ENCODE measurements around the gene CERS6.

CERS6 gene

GRCh38 chr2:168753765-168754329, 297.8 kb downstream of the CERS6 start:
- no peak overlapping the region for H3K4me3 ChIP-seq (ENCODE audit: low read depth, low read length)
- DNase-seq (ENCODE audit: low read depth), result no peak
- TF ChIP-seq MYC (IDR thresholded peaks at IDR 0.05; ENCODE audit: low read depth, low read length), result no peak
- no peak for TF ChIP-seq POLR2A (IDR thresholded peaks at IDR 0.05; ENCODE audit: extremely low read depth, insufficient read length)
- TF ChIP-seq MAX (IDR thresholded peaks at IDR 0.05; ENCODE audit: low read depth, low read length), result no peak
- TF ChIP-seq CTCF (IDR thresholded peaks at IDR 0.05; ENCODE audit: low read depth, low read length), result no peak

- TF ChIP-seq MAX (IDR thresholded peaks at IDR 0.05; ENCODE audit: low read depth, low read length) (no peak), POLR2A (IDR thresholded peaks at IDR 0.05; ENCODE audit: extremely low read depth, insufficient read length) (no peak), MYC (IDR thresholded peaks at IDR 0.05; ENCODE audit: low read depth, low read length) (no peak), CTCF (IDR thresholded peaks at IDR 0.05; ENCODE audit: low read depth, low read length) (no peak)
Measured at GRCh38 chr2:168757223-168757622, 301.2 kb downstream of the CERS6 start.

GRCh38 chr2:168758970-168759820, 303.1 kb downstream of the CERS6 start:
- TF ChIP-seq POLR2A (IDR thresholded peaks at IDR 0.05; ENCODE audit: extremely low read depth, insufficient read length), result no peak
- TF ChIP-seq MYC (IDR thresholded peaks at IDR 0.05; ENCODE audit: low read depth, low read length), result no peak
- TF ChIP-seq CTCF (IDR thresholded peaks at IDR 0.05; ENCODE audit: low read depth, low read length), result peak; percentile 46
- TF ChIP-seq MAX (IDR thresholded peaks at IDR 0.05; ENCODE audit: low read depth, low read length), result no peak
- peak; percentile 56 for DNase-seq (ENCODE audit: low read depth)

More at GRCh38 chr2:168757223-168757622, 301.2 kb downstream of the CERS6 start:
- DNase-seq (ENCODE audit: low read depth), result no peak
- no peak overlapping the region for H3K4me3 ChIP-seq (ENCODE audit: low read depth, low read length)

GRCh38 chr2:168765401-168765800, 309.3 kb downstream of the CERS6 start:
- no peak for DNase-seq (ENCODE audit: low read depth)
- no peak overlapping the region for H3K4me3 ChIP-seq (ENCODE audit: low read depth, low read length)
- TF ChIP-seq POLR2A (IDR thresholded peaks at IDR 0.05; ENCODE audit: extremely low read depth, insufficient read length) (no peak), CTCF (IDR thresholded peaks at IDR 0.05; ENCODE audit: low read depth, low read length) (no peak), MYC (IDR thresholded peaks at IDR 0.05; ENCODE audit: low read depth, low read length) (no peak), MAX (IDR thresholded peaks at IDR 0.05; ENCODE audit: low read depth, low read length) (no peak)

More at GRCh38 chr2:168758970-168759820, 303.1 kb downstream of the CERS6 start:
- H3K4me3 ChIP-seq (ENCODE audit: low read depth, low read length), result no peak overlapping the region

- DNase-seq (ENCODE audit: low read depth), result no peak
- H3K4me3 ChIP-seq (ENCODE audit: low read depth, low read length), result no peak overlapping the region
- TF ChIP-seq POLR2A (IDR thresholded peaks at IDR 0.05; ENCODE audit: extremely low read depth, insufficient read length) (no peak), CTCF (IDR thresholded peaks at IDR 0.05; ENCODE audit: low read depth, low read length) (no peak), MAX (IDR thresholded peaks at IDR 0.05; ENCODE audit: low read depth, low read length) (no peak), MYC (IDR thresholded peaks at IDR 0.05; ENCODE audit: low read depth, low read length) (no peak)
Measured at GRCh38 chr2:168766600-168766999, 310.5 kb downstream of the CERS6 start.
